Osteoblast (primary cell): ENCODE results near the gene C9orf153. TPM values are rescaled to one million over a fixed set of nuclear protein-coding genes. Genes with fewer than 3 reads are reported as not detected.

ENCODE experiments used
- DNase-seq: peaks from one replicate; pipeline ENCODE4 v3.0.0; 2011; ENCODE audit warnings: low spot score, mixed read lengths; ENCODE audit not compliant: insufficient read length; ENCODE audit errors: missing footprints
- H2AFZ ChIP-seq: 2 replicates; pipeline ENCODE4 v1.6.0; 2011; ENCODE audit warnings: mild to moderate bottlenecking, low read length
- H3K27ac ChIP-seq: 2 replicates; pipeline ENCODE4 v1.5.1; 2011; ENCODE audit warnings: mild to moderate bottlenecking, low read depth, low read length, moderate library complexity
- H3K27me3 ChIP-seq: 2 replicates; pipeline ENCODE4 v1.6.0; 2012; ENCODE audit warnings: mild to moderate bottlenecking, control low read depth, inconsistent platforms, low read length, moderate library complexity; ENCODE audit not compliant: insufficient read depth
- H3K36me3 ChIP-seq: 2 replicates; pipeline ENCODE4 v1.5.1; 2011; ENCODE audit warnings: mild to moderate bottlenecking, low read length, control low read depth, moderate library complexity; ENCODE audit not compliant: insufficient read depth
- H3K4me1 ChIP-seq: 2 replicates; pipeline ENCODE4 v1.5.1; 2011; ENCODE audit warnings: mild to moderate bottlenecking, low read length, control low read depth, moderate library complexity; ENCODE audit not compliant: insufficient read depth
- H3K4me2 ChIP-seq: 2 replicates; pipeline ENCODE4 v1.6.0; 2011; ENCODE audit warnings: mild to moderate bottlenecking, low read length; ENCODE audit not compliant: insufficient read depth
- H3K4me3 ChIP-seq: fragments of 200-600 bp; sonication (generic); 3 replicates; pipeline ENCODE4 v1.5.1; 2012; ENCODE audit warnings: mild to moderate bottlenecking, low read length, inconsistent platforms; ENCODE audit not compliant: insufficient read depth
- H3K79me2 ChIP-seq: 2 replicates; pipeline ENCODE4 v1.6.0; 2012; ENCODE audit warnings: mild to moderate bottlenecking, low read length, control low read depth, inconsistent platforms; ENCODE audit not compliant: insufficient read depth
- H3K9me3 ChIP-seq: 2 replicates; pipeline ENCODE4 v1.5.1; 2011; ENCODE audit warnings: low read depth, low read length, control low read depth
- H4K20me1 ChIP-seq: 2 replicates; pipeline ENCODE4 v1.6.0; 2012; ENCODE audit warnings: mild to moderate bottlenecking, low read length, control low read depth; ENCODE audit not compliant: insufficient read depth
- total RNA-seq: library from RNA; depleted of rRNA; stranded (reverse); fragments of >200 nt; gene quantifications from 2 replicates; pipeline ENCODE4 v1.2.3, GENCODE V29; 2012
- TF ChIP-seq, protein P1 (sequence below): IDR thresholded peaks from 2 replicates; pipeline ENCODE4 v1.5.1; 2011; ENCODE audit warnings: mild to moderate bottlenecking, low read depth, low read length, moderate library complexity; ENCODE audit errors: extremely low read depth

The C9orf153 gene
- total RNA-seq, 1 donor = under 0.01 TPM

GRCh38 chr9:86256653-86257052 is 2.8 kb downstream of the C9orf153 start:
- Histone ChIP-seq H3K27ac (no peak overlapping the region), H3K27me3 (no peaks in the 10 kb centered on the region), H3K79me2 (no peaks in the 10 kb centered on the region), H3K9me3 (no peaks in the 10 kb centered on the region), H2AFZ (no peak overlapping the region), H4K20me1 (no peaks in the 10 kb centered on the region), H3K4me3 (no peak overlapping the region), H3K4me2 (no peak overlapping the region), H3K36me3 (no peaks in the 10 kb centered on the region), H3K4me1 (no peaks in the 10 kb centered on the region)
- TF ChIP-seq, protein P1, sequence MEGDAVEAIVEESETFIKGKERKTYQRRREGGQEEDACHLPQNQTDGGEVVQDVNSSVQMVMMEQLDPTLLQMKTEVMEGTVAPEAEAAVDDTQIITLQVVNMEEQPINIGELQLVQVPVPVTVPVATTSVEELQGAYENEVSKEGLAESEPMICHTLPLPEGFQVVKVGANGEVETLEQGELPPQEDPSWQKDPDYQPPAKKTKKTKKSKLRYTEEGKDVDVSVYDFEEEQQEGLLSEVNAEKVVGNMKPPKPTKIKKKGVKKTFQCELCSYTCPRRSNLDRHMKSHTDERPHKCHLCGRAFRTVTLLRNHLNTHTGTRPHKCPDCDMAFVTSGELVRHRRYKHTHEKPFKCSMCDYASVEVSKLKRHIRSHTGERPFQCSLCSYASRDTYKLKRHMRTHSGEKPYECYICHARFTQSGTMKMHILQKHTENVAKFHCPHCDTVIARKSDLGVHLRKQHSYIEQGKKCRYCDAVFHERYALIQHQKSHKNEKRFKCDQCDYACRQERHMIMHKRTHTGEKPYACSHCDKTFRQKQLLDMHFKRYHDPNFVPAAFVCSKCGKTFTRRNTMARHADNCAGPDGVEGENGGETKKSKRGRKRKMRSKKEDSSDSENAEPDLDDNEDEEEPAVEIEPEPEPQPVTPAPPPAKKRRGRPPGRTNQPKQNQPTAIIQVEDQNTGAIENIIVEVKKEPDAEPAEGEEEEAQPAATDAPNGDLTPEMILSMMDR = no peak
- DNase-seq = no peak

DNA sequence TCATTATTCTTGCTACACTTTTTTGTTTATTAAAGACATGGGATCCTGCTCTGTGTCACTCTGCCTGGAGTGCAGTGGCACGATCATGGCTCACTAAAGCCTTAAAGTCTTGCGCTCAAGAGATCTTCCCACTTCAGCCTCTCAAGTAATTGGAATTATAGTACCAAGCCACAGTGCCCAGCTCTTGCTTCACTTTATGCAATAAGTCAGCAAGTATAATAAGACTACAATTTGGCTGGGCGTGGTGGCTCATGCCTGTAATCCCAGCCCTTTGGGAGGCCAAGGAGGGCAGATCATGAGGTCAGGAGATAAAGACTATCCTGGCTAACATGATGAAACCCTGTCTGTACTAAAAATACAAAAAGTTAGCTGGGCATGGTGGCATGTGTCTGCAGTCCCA is 5.9 kb downstream of the C9orf153 start:
- Histone ChIP-seq H4K20me1 (no peaks in the 10 kb centered on the region), H3K4me2 (no peak overlapping the region), H3K4me1 (no peaks in the 10 kb centered on the region), H3K27ac (no peak overlapping the region), H3K27me3 (no peaks in the 10 kb centered on the region), H3K36me3 (no peaks in the 10 kb centered on the region), H2AFZ (no peak overlapping the region), H3K4me3 (no peak overlapping the region), H3K9me3 (no peaks in the 10 kb centered on the region), H3K79me2 (no peaks in the 10 kb centered on the region)
- TF ChIP-seq, protein P1 = no peak
- DNase-seq = no peak

DNA sequence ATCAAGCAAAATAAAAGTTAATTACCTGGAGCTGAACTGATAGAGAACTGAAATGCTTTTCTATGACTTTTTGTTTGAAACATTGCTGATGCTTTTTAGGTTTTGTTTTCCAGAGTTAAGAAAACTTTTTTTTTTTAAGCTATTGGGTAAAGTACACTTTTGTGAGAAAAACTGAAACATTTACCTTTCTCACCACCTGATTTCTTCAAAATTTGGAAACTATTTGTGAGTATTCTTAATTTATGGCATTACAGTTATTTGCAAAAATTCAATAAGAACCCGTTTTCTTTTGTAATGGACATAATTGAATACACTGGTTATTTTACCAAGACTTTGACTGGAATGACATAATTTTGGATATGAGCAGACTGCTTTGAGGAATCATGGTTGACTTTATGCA is 6.6 kb downstream of the C9orf153 start:
- TF ChIP-seq, protein P1 = no peak
- no peak overlapping the region for H3K4me2 ChIP-seq
- no peaks in the 10 kb centered on the region for H3K27me3 ChIP-seq
- H3K27ac ChIP-seq = no peak overlapping the region
- no peak for DNase-seq
- H3K79me2 ChIP-seq = no peaks in the 10 kb centered on the region
- no peaks in the 10 kb centered on the region for H4K20me1 ChIP-seq
- no peak overlapping the region for H3K4me3 ChIP-seq
- no peak overlapping the region for H2AFZ ChIP-seq
- H3K4me1 ChIP-seq = no peaks in the 10 kb centered on the region
- H3K36me3 ChIP-seq = no peaks in the 10 kb centered on the region
- H3K9me3 ChIP-seq = no peaks in the 10 kb centered on the region

DNA sequence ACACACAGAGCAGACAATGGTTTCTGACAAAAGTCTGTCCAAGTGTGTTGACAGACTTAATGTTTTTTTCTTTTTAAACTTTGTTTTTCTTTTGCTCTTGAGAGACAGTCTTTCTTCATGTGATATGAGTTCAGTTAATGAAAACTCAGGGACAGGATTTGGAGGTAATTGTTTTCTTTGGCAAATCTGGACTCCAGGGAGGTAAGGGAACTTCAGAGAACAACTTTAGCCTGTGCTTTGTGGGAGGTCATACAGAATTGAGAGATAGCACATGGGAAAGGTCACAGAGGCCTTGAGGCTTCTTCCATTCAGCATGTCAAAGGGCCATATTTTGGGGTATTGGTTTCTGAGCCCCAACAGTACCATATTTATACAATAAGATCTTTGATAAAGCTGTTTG is 9.3 kb downstream of the C9orf153 start:
- H3K4me3 ChIP-seq = no peak overlapping the region

More for the DNA sequence above, 9.3 kb downstream of the C9orf153 start:
- H3K79me2 ChIP-seq = no peaks in the 10 kb centered on the region
- TF ChIP-seq, protein P1 = no peak
- no peak overlapping the region for H2AFZ ChIP-seq
- no peak overlapping the region for H3K4me2 ChIP-seq
- no peaks in the 10 kb centered on the region for H4K20me1 ChIP-seq
- no peak for DNase-seq
- no peak overlapping the region for H3K27ac ChIP-seq
- H3K27me3 ChIP-seq = no peaks in the 10 kb centered on the region
- H3K9me3 ChIP-seq = no peaks in the 10 kb centered on the region
- H3K36me3 ChIP-seq = no peaks in the 10 kb centered on the region
- H3K4me1 ChIP-seq = no peaks in the 10 kb centered on the region
